NCI-H187 treated with DMSO at 0.1 percent for 48 hours (cell line): ENCODE data around the gene GALR3.
"Not testable (repeated sequence)": the region's sequence is repeated elsewhere in the genome, so short reads cannot be mapped to it uniquely, and the experiment has no call there.

Source experiments
- DNase-seq: peaks from one replicate; lab custom pipeline; 2025; lab: John Stamatoyannopoulos, UW

The GALR3 gene, protein sequence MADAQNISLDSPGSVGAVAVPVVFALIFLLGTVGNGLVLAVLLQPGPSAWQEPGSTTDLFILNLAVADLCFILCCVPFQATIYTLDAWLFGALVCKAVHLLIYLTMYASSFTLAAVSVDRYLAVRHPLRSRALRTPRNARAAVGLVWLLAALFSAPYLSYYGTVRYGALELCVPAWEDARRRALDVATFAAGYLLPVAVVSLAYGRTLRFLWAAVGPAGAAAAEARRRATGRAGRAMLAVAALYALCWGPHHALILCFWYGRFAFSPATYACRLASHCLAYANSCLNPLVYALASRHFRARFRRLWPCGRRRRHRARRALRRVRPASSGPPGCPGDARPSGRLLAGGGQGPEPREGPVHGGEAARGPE

DNA sequence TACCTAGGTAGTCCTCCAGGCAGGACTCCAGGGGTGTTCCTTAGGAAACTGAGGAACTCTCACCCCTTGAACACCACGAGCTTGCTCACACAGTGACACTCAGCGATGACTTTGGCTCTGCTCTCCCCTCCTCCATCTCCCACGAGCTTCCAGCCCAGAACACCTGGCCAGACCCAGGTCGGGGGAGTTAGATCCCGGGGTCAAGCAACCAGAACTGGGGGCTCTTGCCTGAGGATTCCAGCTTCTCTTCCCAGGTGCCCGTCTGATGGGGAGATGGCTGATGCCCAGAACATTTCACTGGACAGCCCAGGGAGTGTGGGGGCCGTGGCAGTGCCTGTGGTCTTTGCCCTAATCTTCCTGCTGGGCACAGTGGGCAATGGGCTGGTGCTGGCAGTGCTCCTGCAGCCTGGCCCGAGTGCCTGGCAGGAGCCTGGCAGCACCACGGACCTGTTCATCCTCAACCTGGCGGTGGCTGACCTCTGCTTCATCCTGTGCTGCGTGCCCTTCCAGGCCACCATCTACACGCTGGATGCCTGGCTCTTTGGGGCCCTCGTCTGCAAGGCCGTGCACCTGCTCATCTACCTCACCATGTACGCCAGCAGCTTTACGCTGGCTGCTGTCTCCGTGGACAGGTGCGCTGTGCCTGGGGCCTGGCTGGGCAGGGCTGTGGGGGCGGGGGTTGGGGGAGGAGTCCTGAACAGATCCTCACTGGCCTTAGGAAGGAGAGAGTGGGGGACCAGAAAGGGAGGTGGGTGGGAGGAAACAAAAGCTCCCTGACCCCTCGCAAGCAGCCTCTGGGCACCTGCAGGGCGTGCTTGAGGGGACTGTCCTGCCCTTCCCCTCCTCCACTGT is at the start of gene GALR3:
Gene GALR3, plus strand, starts transcription at position 249 of the 852 bp plus-strand sequence. Its CDS starts 25 bp downstream, at position 274.
- no peak for DNase-seq

DNA sequence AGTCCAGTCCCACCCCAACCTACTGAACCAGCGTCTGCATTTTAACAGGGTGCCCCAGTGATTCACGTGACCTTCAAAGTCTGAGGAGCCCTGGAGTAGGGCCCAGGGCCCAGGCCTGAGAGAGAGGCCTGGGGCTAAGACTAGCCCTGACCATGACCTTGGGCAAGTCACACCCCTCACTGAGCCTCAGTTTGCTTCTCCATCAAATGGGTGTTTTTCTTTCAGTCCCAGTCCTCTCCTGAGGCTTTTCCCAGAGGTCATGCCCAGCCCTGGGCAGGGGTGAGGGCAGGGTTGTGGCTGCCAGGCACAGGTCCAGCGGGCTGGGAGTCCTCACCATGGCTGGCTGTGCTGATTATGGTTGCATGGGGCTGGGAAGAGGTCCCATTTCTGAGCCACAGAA is 48.5 kb upstream of the GALR3 start:
- no peak for DNase-seq

DNA sequence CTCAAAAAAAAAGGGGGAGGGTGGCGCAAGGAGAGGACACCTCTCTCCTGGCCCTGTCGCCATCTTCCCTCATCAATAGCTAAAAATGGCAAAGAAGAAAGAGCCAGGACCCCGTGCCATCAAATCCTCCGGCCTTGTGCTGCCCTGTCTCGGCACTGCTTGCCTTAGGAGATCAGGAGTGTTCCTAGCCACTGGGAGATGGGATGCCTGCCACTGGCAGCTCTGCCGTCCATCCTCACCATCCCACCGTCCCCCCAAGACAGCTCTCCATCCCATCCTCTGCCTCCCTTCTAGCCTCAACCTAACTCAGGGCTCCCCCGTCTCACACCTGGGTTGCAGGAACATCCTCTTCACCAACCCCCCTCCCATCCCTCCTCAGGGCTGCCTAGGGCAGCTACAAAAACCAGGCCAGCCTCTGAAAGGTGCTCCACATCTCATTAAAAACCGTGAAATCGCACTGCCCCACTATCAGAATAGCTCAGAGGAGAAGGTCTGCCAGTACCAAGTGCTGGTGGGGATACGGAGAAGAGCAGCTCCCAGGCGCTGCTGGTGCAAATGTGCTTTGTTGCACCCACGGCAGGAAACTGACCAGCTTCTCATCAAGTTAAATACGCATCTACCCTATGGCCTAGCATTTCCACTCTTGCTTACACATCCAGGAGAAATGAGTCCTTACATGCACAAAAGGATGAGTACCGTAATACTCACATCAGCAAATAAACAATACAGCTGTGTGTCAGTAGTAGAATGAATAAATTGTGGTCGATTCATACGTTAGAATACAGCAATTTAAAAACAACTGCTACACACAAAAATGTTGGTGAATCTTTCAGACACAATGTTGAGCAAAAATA is 47.2 kb upstream of the GALR3 start:
- no peak for DNase-seq

DNA sequence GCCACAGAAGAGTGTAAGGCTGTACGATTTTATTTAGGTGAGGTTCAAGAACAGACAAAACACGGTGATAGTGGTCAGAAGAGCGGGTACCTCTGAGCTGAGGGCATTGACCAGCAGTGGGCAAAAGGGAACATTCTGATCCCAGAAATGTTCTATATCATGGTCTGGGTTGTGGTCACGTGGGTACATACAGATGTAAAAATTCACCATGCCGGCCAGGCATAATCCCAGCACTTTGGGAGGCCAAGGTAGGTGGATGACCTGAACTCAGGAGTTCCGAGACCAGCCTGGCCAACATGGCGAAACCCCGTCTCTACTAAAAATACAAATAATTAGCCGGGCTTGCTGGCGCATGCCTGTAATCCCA is 46.6 kb upstream of the GALR3 start:
- DNase-seq, result no peak

DNA sequence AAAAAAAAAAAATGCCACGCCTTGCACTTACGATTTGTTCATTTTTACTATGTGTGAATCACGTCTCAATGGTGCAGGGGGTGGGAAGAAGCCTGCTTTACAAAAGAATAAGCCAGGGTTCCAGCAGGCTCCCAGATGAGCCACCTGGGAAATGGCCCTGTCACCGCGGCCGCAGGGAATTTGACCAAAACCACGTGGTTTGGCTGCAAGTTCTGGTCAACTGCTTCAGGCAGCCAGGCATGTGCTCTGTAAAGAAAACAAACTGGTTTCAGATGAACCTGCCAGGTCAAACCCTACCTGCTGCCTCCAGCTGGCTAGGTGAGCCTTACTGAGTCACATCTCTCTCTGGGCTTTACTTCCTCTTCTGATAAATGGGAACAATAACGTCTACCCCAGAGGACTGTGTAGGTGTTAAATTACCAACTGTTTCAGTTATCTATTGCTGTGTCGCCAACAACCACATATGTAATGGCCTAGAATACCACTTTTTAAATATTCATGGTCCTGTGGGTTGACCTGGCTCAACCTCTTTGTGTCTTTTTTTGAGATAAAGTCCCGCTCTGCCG is 46.0 kb upstream of the GALR3 start:
- no peak for DNase-seq

DNA sequence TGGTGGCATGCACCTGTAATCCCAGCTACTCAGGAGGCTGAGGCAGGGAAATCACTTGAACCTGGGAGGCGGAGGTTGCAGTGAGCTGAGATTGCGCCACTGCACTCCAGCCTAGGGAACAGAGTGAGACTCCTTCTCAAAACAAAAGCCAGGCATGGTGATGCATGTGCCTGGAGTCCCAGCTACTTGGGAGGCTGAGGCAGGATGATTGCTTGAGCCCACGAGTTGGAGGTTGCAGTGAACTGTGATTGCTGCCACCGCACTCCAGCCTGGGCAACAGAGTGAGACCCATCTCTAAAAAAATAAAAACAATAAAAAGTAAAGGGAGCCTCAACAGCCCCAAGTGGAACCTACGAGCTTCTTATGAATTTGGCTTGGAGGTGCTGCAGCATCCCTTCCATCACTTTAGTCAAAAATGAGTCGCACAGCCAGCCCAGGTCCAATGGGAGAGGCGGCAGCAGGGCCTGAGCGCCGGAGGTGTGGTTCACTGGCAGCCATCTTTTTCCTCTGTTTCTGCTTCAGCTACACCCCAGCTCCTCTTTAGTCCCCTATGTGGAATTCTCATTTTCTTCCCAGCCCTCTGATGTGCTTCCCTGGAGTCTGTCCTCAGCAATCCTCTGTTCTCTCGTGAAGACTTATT is 44.7 kb upstream of the GALR3 start:
- no peak for DNase-seq

DNA sequence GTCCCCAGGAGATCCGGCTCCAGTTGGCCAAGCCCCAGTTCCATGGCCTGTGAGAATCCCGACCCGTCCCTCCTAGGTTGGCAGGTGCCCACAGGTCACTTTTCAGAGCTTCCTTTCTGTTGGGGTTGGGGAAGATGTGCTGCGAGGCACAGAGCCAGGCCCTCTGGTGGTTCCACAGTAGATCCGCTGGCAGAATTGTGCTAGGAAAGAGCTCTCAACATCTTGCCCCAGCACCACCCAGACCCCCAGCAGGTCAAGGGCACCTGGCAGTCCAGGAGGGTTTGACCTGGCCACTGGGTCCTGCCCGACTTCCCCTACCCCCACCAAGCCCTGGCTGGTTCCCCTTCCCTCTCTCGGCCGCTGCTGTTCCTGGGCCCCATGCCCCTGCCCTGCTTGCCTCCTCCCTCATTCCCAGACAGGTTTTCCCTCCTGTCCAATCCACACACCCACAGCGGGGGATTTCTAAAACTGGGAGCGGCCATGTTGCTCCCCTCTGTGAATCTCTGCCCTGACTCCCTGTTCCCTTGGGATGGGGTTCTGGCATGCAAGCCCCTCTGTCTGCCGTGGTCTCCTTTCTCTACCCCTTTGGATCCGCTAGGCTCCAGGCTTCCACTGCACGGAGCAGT is 41.6 kb upstream of the GALR3 start:
- no peak for DNase-seq

DNA sequence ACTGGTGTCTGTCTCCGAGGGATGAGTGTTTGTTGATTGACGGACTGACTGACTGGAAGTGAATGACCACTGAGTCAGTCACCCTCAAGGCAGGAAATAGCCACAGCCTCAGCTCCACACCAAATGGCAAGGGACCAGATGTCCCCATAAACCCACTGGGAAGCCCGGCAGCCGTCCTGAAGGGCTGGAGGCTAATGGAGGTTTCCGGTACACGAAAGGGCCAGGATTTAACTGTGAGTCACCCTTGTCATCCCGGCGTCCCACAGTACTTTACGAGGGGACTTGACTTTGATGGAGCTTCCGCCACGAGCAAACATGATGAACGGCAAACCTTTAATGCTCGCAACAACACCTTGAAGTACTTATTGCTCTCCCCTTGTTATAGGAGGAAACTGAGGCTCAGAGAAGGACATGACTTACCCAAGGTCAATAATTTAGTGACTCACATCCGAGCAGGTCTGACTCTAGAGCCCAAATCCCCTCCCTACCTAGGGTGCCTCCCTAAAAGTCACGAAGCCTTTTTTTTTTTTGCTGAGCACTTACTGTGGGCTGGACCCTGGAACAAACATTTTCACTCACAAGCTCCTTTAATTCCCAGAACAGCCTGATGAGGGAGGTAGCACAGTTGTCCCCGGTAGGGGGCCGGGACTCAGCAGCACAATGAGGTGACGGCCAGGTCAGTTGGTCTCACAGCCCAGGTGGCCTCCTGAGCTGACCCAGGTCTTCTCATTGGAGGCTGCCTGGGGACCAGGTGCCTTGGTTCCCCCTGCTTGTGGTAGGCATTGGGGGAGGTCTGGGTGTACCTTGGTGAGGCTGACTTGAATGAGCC is 40.6 kb upstream of the GALR3 start:
- no peak for DNase-seq

DNA sequence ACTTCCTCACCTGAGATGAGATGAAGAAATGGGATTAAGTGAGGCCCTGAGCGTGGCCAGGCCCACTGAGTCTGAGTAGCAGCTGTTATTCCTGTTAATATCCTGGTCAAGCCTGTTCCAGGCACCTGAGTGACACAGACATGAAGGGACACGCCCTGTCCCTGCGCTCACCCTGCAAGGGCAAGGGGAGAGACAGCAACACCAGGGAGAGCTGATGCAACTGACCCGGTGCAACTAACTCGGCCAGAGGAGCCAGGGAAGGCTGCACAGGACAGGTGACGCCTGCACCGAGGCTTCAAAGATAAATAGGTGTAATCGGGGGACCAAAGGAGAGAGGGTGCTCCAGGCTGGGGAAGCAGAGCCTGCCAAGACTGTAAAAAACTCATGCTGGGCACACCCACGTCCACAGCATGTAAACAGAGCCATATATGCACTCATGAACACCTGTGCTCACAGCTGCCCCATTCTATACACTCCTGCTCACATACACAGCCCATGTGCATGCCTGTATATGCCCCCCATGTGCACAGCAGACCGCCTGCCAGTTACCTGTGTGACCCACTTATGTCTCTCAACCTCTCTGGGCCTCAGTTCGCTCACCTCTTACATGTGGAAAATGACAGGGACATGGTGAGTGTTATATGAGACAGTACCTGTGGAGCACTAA is 38.2 kb upstream of the GALR3 start:
- no peak for DNase-seq

DNA sequence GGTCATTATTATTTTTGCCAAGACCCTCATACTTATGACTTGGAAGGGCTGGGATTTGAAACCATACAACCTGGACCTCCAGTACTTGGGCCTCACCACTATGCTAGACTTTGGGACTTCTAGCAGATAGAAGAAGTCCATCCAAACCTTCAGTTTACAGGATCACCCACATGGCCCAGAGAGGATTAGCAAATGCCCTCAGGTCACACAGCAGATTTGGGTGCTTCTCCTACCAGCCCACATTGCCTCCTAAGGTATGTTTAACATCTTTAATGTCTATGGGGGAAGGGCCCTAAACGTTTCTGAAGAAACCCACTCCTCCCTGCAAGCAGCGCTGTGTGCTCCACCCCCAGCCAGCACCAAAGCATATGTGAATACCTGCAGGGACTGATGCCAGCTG is 32.9 kb upstream of the GALR3 start:
- no peak for DNase-seq

DNA sequence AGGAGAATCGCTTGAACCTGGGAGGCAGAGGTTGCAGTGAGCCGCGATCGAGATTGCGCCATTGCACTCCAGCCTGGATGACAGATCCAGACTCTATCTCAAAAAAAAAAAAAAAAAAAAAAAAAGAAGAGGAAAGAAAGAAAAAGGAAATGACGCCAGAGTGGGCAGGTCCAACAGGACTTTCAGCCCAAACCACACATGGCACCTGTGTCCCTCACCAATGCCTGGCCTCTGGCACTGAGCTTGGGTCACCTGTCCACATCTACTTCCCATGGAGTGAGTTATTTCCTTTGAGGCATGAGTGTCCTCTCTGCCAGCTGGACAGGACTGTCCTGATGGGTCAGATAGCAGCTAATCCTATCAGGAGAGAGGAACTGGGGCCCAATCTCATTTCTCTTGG is 30.7 kb upstream of the GALR3 start:
- no peak for DNase-seq

DNA sequence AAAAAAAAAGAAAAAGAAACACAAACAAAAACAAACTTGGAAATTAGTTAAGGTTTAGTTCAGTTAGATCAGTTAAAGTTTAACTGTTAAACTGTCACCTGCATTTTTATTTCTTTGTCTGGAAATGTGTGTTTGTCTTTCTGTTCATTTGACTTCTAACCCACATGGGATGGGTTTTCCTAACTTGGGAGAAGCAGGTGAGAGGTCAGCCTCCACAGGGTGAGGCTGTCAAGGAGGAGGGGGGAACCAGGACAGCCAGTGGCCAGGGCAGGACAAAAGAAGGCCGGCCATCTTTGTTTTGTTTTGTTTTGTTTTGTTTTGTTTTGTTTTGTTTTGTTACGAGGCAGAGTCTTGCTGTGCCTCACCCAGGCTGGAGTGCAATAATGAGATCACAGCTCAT is 28.8 kb upstream of the GALR3 start:
- no peak for DNase-seq

DNA sequence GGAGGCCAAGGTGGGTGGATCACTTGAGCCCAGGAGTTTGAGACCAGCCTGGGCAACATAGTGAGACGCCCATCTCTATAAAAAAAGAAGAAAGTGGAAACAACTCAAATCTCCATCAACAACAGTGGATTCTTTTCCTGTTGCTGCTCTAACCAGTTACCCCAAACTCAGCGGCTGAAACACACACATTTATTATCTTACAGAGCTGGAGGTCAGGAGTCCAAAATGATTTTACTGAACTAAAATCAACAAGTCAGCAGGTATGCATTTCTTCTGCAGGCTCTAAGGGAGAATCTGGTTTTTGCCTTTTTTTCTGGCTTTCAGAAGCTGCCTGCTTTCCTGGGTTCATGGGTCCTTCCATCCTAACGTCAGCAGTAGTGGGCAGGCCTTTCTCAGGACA is 27.1 kb upstream of the GALR3 start:
- no peak for DNase-seq

DNA sequence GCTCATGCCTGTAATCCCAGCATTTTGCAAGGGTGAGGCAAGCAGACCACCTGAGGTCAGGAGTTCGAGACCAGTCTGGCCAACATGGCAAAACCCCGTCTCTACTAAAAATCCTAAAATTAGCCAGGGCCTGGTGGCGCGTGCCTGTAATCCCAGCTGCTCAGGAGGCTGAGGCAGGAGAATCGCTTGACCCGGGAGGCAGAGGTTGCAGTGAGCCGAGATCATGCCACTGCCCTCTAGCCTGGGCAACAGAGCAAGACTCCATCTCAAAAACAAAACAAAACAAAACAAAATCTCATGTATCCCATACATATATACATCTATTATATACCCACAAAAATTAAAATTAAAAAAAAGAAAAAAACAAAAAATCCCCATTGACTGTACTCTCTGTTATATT is 25.9 kb upstream of the GALR3 start:
- not testable (repeated sequence) for DNase-seq

DNA sequence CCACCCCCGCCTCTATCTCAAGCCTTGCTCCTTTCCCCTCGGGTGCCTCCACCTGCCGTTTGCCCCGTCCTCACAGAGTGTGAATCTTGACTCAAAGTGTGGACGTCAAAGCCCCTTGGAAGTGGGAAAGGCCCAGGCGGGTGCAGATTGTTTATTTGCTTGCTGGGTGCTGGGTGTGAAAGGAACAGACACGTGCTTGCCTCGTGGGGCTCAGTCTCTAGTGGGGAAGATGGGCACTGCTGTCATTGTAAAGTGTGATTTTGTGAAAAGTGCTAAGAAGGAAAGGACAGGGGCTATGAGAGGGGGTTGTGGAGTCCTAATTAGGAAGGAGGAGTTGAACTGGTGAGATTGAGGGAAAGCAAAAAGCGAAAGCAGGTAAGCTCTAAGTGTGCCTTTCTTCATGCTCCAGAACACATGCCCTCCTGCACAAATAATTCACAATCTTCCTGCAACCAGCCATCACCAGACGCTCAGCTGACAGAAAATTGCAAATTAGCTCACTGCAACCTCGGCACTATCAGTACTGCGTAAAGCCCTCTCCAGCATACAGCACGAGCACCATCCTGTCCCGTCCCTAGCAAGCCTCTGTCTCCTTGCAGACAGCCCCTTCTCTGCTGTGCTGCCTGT is 25.2 kb upstream of the GALR3 start:
- no peak for DNase-seq

DNA sequence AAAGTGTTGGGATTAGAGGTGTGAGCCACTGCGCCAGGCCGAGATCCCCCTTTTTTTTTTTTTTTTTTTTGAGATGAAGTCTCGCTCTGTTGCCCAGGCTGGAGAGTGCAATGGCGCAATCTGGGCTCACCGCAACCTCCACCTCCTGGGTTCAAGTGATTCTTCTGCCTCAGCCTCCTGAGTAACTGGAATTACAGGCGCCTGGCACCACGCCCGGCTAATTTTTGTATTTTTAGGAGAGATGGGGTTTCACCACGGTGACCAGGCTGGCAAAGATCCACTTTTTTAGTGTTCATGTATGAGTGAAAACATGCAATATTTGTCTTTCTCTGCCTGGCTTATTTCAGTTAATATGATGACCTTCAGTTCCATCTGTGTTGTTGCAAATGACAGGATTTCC is 23.2 kb upstream of the GALR3 start:
- not testable (repeated sequence) for DNase-seq

DNA sequence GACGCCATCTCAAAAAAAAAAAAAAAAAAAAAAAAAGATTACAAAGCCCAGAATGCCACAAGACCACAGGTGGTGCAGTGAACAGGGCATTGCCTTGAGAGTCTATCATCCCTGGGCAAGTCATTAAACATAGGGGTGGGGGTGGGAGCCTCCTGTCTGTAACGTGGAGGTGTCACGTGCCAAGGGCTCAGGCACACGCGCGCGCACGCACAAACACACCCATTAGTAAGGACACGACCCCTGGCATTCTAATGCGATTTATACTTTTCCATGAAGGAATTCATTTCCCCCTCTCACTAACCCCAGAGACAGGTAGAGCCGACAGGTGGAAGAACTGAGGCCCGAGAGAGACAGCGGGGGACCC is 21.3 kb upstream of the GALR3 start:
- no peak for DNase-seq

DNA sequence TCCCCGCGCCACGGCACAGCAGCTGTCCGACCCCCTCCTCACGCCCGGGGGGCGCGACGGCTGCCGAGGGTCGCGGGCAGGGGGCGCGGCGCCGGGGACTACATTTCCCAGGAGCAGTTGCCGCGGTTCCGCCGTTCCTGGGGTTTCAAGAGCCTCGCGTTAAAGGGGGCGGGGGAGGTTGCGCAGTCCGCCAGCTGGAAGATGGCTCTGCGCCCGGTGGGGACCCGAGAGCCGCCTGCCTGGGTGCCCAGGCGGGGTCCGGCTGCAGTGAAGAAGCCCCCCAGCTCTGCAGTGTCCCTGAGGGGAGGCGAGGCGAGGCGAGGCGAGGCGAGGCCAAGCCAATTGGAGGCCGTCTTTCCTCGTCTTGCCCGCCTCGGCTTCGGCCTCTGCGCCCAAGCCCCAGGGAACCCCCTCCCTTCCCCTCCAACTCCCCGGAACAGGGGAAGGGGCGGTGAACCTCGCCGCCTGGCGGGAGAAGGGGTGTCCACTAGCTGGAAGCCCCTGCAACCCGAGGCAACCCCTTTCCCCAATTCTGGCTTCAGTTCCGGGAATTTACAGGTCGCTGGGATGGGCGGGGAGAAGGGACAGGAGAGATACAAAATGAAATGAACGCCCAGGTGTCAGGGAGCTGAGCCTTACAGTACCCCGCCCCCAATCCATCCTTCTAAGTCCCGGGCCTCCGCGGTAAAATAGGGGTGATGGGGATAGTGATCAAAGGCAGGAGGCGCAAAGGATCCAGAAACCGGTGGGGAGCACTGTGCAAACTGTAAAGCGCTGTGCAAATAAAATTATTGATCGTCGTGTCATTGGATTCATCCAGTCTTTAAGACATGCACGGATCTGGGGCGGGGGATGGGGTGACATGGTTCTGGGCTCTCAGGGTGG is 20.6 kb upstream of the GALR3 start:
- no peak for DNase-seq
